ENCODE measurements around the gene PCLO. TPM values are rescaled to one million over a fixed set of nuclear protein-coding genes. Genes with fewer than 3 reads are reported as not detected.

PCLO gene
- total RNA-seq, 1 experiment from 2014 or later, result 2.3 TPM

- intact Hi-C loops (cut with micrococcal nuclease), result no loop called here
- no peaks in the 10 kb centered on the region for H3K4me1 Mint-ChIP-seq (ENCODE audit: insufficient read depth, unreplicated experiment)
- no peaks in the 10 kb centered on the region for H3K36me3 Mint-ChIP-seq (ENCODE audit: insufficient read depth, unreplicated experiment)
- no peaks in the 10 kb centered on the region for H3K9me3 Mint-ChIP-seq (ENCODE audit: unreplicated experiment)
- POLR2A ChIA-PET, result no interaction called here
- no peak overlapping the region for H3K27ac Mint-ChIP-seq (ENCODE audit: low read depth, unreplicated experiment)
- TF ChIP-seq, protein P1, sequence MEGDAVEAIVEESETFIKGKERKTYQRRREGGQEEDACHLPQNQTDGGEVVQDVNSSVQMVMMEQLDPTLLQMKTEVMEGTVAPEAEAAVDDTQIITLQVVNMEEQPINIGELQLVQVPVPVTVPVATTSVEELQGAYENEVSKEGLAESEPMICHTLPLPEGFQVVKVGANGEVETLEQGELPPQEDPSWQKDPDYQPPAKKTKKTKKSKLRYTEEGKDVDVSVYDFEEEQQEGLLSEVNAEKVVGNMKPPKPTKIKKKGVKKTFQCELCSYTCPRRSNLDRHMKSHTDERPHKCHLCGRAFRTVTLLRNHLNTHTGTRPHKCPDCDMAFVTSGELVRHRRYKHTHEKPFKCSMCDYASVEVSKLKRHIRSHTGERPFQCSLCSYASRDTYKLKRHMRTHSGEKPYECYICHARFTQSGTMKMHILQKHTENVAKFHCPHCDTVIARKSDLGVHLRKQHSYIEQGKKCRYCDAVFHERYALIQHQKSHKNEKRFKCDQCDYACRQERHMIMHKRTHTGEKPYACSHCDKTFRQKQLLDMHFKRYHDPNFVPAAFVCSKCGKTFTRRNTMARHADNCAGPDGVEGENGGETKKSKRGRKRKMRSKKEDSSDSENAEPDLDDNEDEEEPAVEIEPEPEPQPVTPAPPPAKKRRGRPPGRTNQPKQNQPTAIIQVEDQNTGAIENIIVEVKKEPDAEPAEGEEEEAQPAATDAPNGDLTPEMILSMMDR (IDR thresholded peaks at IDR 0.05; ENCODE audit: unreplicated experiment), result no peak
- no TSS peak for BruUV-seq (replicated peaks)
- no peak for DNase-seq (ENCODE audit: unreplicated experiment)
- no peak overlapping the region for H3K4me3 Mint-ChIP-seq (ENCODE audit: unreplicated experiment)
- CTCF ChIA-PET, result interaction anchor here (0.6 kb wide), 1 partner anchor 10 kb away, joined by 3 read pairs; no protein-coding TSS in a partner anchor
- no peaks in the 10 kb centered on the region for H3K27me3 Mint-ChIP-seq (ENCODE audit: insufficient read depth, unreplicated experiment)
These were observed 146.8 kb downstream of the PCLO start for GRCh38 chr7:83015916-83016315.

DNA sequence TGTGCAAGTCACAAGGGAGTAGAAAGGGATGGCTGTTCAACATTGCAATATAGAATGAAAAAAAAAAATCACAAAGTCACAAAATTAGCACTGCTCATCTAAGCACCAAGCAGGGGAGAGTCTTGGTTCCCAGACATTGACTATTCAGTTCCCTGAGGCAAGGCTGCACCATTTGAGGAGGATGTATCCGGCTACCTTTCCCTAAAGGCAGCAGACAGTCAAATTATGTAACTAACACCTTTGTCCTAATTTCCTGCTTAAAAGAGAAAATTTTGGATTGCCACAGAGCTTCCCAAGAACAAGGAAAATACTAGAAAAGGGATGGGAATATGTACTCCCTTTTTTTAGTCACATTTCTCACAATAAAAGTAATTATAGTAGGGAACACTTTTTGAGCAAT, 148.1 kb downstream of the PCLO start:
- no TSS peak for BruUV-seq (replicated peaks)
- DNase-seq (ENCODE audit: unreplicated experiment), result no peak
- ChIA-PET POLR2A (no interaction called here), CTCF (no interaction called here)
- no peaks in the 10 kb centered on the region for H3K4me1 Mint-ChIP-seq (ENCODE audit: insufficient read depth, unreplicated experiment)
- no peaks in the 10 kb centered on the region for H3K36me3 Mint-ChIP-seq (ENCODE audit: insufficient read depth, unreplicated experiment)
- H3K9me3 Mint-ChIP-seq (ENCODE audit: unreplicated experiment), result no peaks in the 10 kb centered on the region
- intact Hi-C loops (cut with micrococcal nuclease), result no loop called here
- TF ChIP-seq, protein P1 (IDR thresholded peaks at IDR 0.05; ENCODE audit: unreplicated experiment), result no peak
- H3K27me3 Mint-ChIP-seq (ENCODE audit: insufficient read depth, unreplicated experiment), result no peaks in the 10 kb centered on the region
- H3K27ac Mint-ChIP-seq (ENCODE audit: low read depth, unreplicated experiment), result no peak overlapping the region
- no peak overlapping the region for H3K4me3 Mint-ChIP-seq (ENCODE audit: unreplicated experiment)

- POLR2A ChIA-PET, result no interaction called here
- no peaks in the 10 kb centered on the region for H3K4me1 Mint-ChIP-seq (ENCODE audit: insufficient read depth, unreplicated experiment)
- intact Hi-C loops (cut with micrococcal nuclease), result no loop called here
- no TSS peak for BruUV-seq (replicated peaks)
- CTCF ChIA-PET, result no interaction called here
- TF ChIP-seq, protein P1 (IDR thresholded peaks at IDR 0.05; ENCODE audit: unreplicated experiment), result no peak
- H3K27ac Mint-ChIP-seq (ENCODE audit: low read depth, unreplicated experiment), result no peak overlapping the region
- H3K4me3 Mint-ChIP-seq (ENCODE audit: unreplicated experiment), result no peak overlapping the region
- no peaks in the 10 kb centered on the region for H3K36me3 Mint-ChIP-seq (ENCODE audit: insufficient read depth, unreplicated experiment)
- no peak for DNase-seq (ENCODE audit: unreplicated experiment)
- H3K27me3 Mint-ChIP-seq (ENCODE audit: insufficient read depth, unreplicated experiment), result no peaks in the 10 kb centered on the region
- H3K9me3 Mint-ChIP-seq (ENCODE audit: unreplicated experiment), result no peaks in the 10 kb centered on the region
These were observed 150.7 kb downstream of the PCLO start for GRCh38 chr7:83011954-83012353.

DNA sequence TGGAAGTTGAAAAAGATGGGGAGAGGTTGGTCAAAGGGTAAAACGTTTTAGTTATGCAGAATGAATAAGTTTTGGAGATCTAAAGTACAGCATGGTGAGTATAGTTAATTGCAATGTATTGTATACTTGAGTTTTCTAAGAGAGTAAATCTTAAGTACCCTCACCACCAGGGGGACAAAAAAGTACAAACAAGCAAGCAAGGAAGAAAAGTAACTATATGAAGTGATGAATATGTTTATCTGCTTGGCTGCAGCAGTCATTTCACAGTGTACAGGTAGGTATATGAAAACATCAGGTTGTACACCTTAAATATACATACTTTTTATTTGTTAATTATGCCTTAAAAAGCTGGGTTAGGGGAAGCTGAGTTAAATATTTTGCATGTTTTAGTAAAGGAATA, 157.3 kb downstream of the PCLO start:
- POLR2A ChIA-PET, result no interaction called here
- Mint-ChIP-seq H3K36me3 (ENCODE audit: insufficient read depth, unreplicated experiment) (no peaks in the 10 kb centered on the region), H3K27ac (ENCODE audit: low read depth, unreplicated experiment) (no peak overlapping the region), H3K27me3 (ENCODE audit: insufficient read depth, unreplicated experiment) (no peaks in the 10 kb centered on the region), H3K9me3 (ENCODE audit: unreplicated experiment) (no peaks in the 10 kb centered on the region), H3K4me3 (ENCODE audit: unreplicated experiment) (no peak overlapping the region), H3K4me1 (ENCODE audit: insufficient read depth, unreplicated experiment) (no peaks in the 10 kb centered on the region)
- BruUV-seq (replicated peaks), result no TSS peak
- CTCF ChIA-PET, result interaction anchor here (0.6 kb wide), 1 partner anchor 11 kb away, joined by 3 read pairs; no protein-coding TSS in a partner anchor
- no peak for DNase-seq (ENCODE audit: unreplicated experiment)
- TF ChIP-seq, protein P1 (IDR thresholded peaks at IDR 0.05; ENCODE audit: unreplicated experiment), result no peak
- intact Hi-C loops (cut with micrococcal nuclease), result no loop called here

All from MCF 10A (cell line).